Femur (tissue), 1 donor: ENCODE measurements around the gene HAPSTR1.
"Not testable (repeated sequence)": the region's sequence is repeated elsewhere in the genome, so short reads cannot be mapped to it uniquely, and the experiment has no call there.

Experiments used
- DNase-seq: peaks from one replicate; pipeline ENCODE4 v3.0.0-alpha.2; 2017

The HAPSTR1 gene

DNA sequence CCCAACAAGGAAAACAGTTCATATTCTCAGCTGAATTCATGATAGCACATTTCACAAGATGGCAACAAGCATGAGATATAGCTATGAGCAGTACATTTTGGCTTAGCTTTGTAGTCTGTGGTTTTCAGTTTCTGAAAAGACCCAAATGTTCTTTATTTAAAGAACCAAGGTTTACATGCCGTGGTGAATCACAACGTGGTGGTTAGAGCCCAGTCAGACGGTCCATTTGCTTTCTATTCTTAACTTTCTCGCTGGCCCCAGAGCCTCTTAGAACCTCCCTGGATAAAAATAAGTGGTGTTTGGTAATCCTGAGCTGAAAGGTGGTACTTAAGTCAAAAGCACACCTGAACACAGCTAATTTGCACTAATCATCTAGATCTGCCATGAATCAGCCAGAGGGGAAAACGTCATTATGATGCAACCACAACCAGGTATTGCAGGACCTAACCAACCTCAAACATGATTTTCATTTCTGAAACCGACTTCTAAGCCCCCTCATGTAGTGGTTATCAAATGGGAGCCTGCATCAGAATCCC lies 18.6 kb upstream of the HAPSTR1 start:
- DNase-seq, result no peak

DNA sequence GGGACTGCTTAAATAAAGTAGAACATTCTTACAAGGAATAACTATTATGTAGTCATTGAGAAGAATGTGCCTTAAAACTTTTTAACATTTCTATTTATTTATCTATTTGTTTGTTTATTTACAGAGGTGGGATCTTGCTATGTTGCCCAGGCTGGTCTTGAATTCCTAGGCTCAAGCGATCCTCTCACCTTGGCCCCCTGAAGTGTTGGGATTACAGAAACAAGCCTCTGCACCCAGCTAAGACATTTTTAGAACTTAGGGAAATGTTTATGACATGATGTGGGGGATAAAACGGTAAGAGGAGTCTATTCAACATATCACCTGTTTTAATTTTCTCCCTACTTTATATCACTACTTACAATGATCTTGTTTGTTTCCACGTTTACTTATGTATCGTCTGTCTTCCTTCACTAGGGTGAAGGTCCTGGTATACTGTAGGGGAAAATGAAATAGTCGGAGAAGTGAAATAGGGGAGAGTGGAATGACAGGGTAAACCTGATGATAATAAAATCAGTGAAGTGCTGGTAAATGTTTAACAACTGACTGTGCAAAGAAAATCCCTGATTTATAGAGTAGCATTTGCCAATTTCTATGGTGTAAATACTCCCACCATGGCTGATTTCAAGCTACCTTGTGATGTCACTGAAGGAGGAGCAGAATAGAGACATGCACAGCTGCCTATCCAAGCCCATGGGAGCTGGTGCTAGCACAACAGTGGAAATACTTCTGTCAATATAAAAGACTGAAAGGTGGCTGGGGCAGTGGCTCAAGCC lies 16.0 kb upstream of the HAPSTR1 start:
- no peak for DNase-seq

DNA sequence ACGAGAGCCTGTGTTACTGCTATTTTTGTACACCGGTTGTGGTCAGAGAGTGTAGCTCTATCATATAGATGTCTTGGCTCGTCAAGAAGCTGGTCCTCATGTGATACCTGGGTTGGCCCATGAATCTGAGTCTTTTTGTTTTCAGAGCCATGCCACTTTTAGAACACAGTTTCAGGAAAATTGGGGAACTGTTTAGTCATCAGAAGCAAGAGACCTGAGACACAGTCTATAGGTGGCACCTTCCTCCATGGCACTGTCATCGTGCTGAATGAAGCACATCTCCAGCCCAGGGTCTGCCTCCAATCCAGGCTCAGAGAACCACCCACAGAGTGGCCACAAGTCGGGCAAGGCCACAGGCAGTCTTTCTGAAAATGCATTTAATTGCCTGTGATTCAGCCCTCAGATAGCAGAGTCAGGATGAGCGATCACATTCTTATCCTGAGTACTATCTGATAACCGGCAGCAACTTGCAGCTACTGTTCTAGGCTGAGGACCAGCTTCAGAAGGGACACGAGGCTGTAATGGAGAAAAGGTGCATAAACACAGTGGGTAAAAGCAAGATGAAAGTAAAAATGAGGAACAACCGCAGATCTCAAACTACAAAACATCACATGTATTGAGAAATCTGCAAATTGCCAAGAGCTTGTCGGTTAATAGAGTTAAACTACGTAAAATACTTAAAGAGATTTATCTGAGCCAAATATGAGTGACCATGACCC lies 14.2 kb upstream of the HAPSTR1 start:
- DNase-seq, result no peak

DNA sequence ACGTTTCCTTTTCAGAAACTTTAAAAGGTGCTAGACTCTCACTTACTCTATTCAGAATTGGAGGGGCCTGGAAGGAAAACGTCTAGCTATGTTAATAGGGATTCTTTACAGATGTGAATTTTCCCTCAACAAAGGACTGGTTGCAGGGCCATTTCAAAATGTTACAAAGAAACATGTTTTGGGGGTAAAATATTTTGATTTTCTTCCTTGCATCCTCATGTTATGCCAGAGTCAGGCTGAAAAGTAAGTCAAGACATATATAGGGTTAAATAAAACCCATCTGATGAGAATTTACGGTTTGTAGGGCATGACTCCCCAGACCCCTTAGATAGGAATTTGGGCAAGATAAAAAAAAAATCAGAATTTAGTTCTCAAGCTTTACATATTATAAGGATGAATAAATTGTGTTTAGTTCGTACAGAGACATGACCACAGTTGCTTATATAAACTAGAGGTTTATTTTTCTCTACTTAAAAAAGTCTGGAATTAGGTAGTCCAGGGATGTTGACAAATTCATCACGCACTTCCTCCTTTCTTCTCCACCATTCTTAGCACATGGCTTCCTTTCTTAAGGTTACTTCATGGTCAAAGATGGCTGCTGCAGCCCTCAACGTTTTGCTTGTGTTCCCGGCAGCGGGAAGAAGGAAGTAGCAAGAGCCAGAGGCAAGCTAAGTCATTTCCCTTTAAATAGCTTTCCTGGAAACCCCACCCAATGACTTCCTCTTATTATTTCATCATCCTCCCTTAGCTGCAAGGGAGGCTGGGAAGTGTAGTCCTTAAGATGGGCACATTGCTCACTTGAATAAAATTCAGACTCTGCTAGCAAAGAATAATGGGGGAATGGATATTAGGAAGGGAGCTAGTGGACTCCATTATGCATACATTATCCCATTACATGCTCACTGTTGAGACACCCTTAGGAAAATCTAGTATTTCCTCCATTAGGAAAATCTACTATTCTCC lies 12.7 kb upstream of the HAPSTR1 start:
- DNase-seq, result peak; percentile 26

DNA sequence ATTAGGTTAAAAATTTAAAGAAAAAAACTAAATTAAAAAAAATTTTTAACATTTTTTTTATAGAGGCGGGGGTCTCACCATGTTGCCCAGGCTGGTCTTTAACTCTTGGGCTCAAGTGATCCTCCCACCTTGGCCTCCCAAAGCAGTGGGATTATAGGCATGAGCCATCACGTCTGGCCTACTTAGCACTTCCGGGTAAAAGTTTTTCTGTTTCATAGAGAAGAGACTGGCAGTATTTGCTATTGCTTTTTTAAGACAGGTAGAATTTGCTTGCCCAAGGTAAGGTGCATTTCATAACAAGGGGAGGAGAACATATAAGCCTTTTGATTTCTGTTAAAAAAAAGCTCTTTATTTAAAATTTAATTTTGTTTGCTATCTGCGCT lies 12.0 kb upstream of the HAPSTR1 start:
- DNase-seq, result no peak

DNA sequence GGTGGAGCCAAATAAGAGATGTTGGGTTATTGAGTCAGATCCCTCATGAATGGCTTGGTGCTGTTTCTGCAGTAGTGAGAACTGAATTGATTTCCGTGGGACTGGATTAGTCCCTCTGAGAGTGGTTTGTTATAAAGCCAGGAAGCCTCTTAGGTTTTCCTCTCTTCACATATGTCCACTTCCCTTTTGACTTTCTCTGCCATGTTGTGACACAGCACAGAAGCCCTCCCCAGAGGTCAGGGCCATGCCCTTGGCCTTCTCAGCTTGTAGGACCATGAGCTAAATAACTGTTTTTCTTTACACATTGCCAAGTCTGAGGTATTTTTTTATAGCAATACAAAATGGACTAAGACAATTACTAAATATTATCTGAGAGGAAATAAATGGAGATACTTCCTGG lies 10.3 kb upstream of the HAPSTR1 start:
- no peak for DNase-seq

DNA sequence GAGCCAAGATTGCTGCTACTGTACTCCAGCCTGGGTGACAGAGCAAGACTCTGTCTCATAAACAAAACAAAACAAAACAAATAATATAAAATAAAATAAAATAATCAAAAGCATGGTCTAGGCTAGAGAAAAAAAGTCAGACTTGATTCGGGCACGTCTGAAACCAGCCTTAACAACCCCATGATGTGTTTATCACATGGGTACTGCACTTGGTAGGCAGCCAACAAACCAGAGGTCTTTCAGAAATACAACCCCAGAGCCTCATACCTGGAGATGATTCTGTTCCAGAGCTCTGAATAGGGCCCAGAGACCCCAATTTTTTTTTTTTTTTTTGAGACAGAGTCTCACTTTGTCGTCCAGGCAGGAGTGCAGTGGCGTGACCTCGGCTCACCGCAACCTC lies 9.6 kb upstream of the HAPSTR1 start:
- no peak for DNase-seq

DNA sequence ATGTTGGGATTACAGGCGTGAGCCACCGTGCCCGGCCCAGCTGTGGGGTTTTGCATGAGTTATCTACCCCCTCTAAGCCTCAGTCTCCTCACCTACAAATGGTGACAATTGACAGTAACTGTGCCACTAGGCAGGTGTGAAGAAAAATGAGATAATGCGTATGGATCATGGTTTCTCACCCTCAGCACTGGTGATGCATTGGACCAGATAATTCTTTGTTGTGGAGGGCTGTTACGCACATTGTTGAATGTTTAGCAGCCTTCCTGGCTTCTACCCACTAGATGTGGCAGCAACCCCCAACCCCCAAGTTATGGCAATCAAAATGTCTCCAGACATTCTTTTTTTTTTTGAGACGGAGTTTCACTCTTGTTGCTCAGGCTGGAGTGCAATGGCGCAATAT lies 9.0 kb upstream of the HAPSTR1 start:
- DNase-seq, result no peak

DNA sequence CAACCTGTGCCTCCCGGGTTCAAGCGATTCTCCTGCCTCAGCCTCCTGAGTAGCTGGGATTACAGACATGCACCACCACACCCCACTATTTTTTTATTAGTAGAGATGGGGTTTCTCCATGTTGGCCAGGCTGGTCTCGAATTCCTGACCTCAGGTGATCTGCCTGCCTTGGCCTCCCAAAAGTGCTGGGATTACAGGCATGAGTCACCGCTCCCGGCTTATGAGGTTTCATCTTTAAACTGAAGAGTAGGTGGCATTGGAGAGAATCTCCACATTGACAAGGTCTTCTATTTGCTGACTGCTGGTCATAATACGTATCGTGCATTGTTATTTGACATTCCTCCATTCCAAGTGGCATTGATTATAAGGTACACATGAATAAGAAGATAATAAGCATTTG lies 3.7 kb upstream of the HAPSTR1 start:
- DNase-seq, result not testable (repeated sequence)

DNA sequence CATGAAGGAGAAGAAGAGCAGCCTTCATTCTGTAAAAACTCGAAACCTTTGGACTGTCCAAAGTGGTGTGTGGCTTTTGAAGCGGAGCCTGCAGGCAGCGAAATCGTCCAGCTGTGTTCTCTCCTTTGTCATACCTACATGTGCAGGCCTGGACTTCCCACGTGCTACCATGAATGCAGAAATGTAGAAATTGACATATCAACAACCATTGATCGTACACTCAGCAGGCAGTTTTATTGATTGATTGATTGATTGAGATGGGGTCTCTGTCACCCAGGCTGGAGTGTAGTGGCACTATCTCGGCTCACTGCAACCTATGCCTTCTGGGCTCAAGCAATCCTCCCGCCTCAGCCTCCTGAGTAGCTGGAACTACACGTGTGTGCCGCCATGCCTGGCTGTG lies 2.6 kb upstream of the HAPSTR1 start:
- DNase-seq, result no peak

DNA sequence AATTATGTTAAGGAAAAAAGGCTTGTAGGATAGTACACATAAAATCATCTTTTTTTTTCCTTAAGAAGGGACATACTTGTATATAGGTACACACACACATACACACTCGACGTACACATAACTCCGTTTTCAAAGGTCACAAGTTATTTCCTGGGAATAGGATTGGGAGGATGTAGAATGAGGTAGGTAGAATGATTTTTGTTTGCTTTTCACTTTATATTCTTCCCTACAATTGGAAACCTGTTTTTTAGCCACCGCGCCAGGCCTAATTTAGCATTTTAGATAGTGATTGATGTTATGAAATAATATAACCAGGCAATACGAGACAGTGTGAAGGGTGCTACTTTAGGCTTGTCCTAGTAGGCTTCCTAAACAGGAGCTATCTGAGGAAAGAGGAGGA lies 1.8 kb upstream of the HAPSTR1 start:
- no peak for DNase-seq

DNA sequence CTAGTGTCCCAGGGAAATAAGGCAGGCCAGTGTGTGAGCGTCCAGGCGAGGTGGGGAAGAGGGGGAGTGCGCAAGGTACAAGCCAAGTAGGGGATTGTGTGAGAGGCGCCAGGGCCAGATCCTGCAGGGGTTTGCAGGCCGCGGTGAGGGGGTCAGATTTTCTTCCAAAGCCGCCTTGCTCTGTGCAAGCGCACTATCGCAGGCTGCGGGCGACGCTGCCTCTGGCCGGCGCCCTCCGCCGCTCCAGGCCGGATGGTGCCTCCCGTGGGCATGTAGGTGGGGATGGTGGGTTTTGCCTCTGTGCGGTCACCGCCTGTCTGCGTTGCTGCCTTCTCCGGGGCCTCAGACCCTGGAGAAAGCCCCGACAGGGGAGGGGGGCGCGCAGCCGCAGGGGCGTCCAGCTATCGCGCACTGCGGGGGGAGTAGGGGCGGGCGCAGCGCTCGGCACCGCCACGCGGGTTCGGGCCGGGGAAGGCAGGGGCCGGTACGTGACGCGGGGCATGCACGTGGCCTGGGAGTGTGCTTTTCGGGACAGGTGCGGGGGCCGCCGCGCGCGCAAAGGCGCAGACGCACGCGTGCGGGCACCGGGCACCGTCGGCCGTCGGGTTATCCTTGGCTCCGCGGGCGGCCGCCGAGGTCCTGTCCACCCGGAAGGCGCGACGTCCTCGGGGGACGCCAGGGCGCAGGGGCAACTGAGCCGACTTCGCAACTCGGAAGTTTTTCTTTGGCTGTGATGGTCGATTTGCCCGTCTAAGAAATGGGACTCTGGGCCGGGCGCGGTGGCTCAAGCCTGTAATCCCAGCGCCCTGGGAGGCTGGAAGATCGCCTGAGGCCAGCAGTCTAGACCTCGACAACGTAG lies 1.1 kb upstream of the HAPSTR1 start:
- peak; percentile 51 for DNase-seq

DNA sequence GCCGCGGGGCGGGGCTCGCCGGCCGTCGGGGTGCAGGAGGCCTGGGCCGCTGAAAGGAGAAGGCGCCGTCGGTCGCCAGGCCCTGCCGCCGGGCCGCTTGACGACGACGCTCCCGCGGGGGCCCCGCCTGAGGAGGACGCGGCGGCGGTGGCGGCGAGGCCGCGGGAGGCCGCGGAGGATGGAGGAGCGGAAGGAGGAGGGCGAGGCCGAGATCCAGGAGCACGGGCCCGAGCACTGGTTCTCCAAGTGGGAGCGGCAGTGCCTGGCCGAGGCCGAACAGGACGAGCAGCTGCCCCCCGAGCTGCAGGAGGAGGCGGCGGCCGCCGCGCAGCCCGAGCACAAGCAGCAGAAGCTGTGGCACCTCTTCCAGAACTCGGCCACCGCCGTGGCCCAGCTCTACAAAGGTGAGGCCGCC lies 430 bp downstream of the HAPSTR1 start:
- DNase-seq, result peak; percentile 51

DNA sequence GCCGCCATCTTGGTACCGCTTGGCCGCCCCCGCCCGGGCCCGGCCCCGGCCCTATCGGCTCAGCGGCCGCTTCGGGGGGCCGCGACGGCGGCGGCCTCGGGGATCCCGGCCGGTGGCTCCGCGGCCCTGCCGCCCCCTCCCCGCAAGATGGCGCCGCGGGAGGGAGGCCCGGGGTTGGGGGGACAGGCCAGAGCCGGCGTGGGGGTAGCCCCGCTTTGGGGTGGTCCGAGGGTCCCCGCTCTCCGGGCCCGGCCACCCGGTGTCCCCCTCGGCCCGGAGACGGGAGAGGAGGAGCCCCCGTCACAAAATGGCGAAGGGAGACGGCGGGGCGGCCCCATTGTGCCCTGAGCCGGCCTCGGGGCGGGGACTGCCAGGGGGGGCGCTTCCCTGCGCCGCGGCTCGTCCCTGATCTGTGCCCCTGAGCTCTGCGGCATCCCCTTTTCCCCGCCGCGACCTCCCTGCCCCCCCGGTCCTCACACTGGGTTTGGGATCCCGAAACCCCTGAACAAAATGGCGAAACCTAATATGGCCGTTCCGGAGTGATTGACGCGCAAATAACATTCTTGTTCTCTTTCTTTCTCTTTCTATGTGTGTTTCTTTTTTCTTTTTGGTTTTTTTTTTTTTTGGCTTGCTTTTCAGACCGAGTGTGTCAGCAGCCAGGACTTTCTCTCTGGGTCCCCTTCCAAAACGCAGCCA lies 986 bp downstream of the HAPSTR1 start:
- peak; percentile 70 for DNase-seq

DNA sequence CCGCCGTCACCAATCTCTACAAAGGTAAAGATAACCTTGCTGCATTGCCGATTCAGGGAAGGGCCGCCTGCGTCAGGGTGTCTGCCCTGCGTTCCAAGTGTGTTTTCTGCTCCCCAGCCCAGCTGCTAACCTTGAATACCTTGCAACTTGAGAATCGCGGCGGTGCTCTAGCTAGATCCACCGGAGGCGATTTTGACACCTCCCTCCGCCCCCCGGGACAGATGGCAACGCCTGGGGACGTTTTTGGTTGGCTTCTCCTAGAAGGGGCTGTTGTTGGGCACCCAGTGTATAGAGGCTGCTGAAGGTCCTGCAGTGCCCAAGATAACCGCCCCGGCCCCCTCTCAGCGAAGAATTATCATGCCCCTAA lies 1.5 kb downstream of the HAPSTR1 start:
- DNase-seq, result peak; percentile 47

DNA sequence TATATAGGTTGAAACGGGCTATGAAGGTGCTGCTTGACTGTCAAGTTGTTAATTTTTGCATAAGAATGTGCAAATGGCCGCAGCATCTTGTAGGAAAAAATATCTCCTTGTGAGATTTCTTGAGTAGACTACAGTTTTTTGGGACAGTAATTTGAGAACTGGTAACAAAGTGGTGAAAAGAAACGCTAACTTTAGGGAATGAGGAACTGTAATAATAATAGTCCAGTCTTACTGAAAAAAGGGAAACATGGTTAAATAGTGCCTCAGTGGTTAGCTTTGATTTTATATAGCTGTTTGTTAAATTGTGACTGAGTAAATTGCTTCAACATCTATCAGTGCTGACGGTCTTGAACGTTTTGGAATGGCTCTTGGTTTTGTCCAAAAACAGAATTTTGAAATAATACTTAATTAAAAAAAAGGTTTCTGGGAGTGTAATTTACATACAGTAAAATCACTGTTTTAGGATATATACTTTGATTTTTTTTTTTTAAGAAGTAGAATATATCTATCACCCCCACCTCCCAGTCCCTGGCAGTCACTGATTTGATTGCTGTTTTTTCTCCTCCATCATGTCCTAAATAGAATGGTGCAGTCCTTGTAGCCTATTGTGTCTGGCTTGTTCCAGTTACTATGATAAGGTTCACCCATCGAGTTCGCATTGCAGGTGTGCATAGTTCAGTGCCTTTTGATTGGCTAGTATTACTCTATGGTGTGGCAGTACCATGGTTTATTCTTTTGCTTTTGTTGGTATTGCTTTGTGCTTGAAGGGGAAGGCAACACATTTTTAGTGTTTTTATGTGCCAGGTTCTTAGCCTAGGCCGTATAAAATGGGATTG lies 2.8 kb downstream of the HAPSTR1 start:
- DNase-seq, result no peak

DNA sequence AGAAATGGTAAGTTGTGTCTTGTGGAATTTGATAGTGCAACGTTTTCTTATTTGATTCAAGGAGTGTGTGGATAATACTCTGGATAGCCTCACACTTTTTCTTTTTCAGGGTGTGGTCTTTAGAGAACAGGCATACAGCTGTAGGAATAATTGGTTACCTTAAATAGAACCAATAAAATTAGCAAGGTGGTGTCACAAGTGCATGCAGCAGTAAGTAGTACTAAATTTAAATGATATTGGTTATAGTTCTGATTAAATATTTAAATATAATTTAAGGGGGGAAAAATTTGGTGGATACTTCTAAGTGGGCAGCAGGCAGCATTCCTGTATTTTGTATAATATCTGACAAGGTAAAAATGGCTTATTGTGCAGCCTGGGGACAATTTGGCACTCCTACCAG lies 3.7 kb downstream of the HAPSTR1 start:
- DNase-seq, result no peak

DNA sequence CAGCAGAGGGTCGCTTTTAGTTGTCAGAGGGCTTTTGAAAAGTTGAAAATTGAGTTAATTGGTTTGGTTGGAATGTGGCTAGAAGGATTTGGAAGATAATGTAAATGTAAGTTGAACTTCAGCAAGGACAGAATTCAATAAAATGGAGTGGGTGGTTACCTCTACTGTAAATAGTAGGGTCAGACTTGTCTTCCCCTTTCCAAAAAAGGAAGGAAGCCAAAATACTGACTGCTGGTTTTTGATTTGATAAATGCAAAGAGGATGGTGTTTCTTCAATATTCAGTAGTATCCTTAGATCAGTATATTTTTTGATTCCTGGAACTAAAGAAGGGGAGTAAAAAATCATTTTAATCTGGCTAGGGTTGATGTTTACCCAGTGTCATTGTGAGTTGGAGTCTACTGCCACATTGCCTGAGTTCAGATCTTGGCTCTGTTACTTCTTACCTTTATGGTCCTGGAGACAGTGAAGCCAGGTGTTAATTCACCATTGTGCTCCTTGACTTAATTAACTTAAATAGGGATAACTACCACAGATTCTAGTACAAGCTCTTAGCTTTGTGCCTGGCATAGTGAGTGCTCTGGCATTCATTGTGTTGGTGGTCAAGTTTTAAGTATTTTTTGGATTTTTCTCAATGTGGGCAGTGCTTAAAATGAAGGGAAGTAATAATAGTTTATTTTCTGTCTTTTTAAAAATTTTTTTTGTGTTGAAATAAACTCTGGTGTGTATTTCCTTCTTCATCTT lies 4.4 kb downstream of the HAPSTR1 start:
- DNase-seq, result no peak

DNA sequence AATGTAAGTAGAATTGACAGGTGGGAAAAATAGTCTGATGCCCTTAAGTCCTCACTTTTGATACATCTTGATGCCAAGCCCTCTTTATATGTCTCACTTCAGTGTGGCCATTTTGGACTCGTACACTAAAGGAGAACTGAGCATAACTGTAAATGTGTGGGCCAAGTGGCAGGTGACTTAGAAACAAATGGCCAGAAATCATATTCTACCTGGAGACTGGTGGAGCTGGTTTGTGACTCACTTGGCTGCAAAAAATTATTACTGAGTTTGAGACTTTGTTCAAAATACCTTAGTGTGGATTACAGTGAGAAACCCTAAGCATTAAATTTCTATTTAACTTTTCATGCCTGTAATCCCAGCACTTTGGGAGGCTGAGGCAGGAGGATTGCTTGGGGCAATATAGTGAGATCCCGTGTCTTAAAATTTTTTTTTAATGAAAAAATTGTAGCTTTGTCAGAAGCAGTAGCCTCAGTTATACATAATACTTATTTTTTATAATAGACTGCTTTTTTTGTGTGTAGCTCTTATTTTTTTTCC lies 5.0 kb downstream of the HAPSTR1 start:
- no peak for DNase-seq
